GM12892 (cell line): ENCODE measurements around the gene OR2AT4.

Experiments
- POLR2A ChIP-seq: IDR thresholded peaks from 2 replicates; pipeline ENCODE4 v1.6.1; 2011; ENCODE audit warnings: low read depth, low read length, control low read depth
- TAF1 ChIP-seq: IDR thresholded peaks from 2 replicates; pipeline ENCODE4 v1.6.1; 2011; ENCODE audit warnings: low read depth, mild to moderate bottlenecking, control low read depth, low read length, borderline replicate concordance

DNA sequence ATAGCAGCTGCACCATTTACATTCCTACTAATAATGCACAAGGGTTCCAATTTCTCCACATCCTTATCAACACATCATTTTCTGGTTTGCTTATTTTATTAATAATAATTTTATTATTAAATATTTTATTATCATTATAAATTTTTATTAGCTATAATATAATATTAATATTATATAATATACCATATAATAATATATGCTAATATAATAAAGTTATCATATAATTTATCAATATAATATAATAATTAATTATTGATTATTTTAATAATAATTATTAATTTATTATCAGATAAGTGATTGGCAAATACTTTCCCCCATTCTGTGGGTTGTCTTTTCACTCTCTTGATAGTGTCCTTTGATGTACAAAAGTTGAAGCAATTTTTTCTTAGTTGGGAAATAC lies 27.7 kb downstream of the OR2AT4 start:
- no peak for TF ChIP-seq TAF1
- TF ChIP-seq POLR2A, result no peak
